H1 (cell line): ENCODE results near the gene SGK1. TPM values are rescaled to one million over a fixed set of nuclear protein-coding genes. Genes with fewer than 3 reads are reported as not detected.

Experiments
- JUND ChIP-seq: IDR thresholded peaks from 2 replicates; pipeline ENCODE4 v1.6.1; 2011; ENCODE audit warnings: mild to moderate bottlenecking, improper control_type of control experiment, low read length
- SP1 ChIP-seq: IDR thresholded peaks from 2 replicates; pipeline ENCODE4 v1.6.1; 2011; ENCODE audit warnings: low read depth, low read length
- TAF1 ChIP-seq: IDR thresholded peaks from 2 replicates; pipeline ENCODE4 v1.6.1; 2011; ENCODE audit warnings: mild to moderate bottlenecking, low read depth, low read length
- YY1 ChIP-seq: IDR thresholded peaks from 2 replicates; pipeline ENCODE4 v1.6.1; 2011; ENCODE audit warnings: low read depth, mild to moderate bottlenecking, low read length
- polyA plus RNA-seq, 7 experiments: library from polyadenylated mRNA; depleted of rRNA in 3 of 7; stranded (reverse) in 5 of 7; unstranded in 2 of 7; fragments of >200 nt in 5 of 7; fragments of 200-250 nt in 2 of 7; gene quantifications; 1 replicate in 5 of 7; 2 replicates in 1 of 7; 4 replicates in 1 of 7; pipeline versions ENCODE4 v1.2.1 to v1.2.3, GENCODE V29; 2011 to 2013; ENCODE audit warnings: missing spikeins in 2 of 7, mixed read lengths in 2 of 7
- total RNA-seq: library from RNA; stranded (reverse); fragmentation: NEBNext Ultra II Directional; extraction: Animal tissue kit (Norgen Biotek cat#: 25700); gene quantifications from 2 replicates; pipeline ENCODE4 v1.2.1, GENCODE V29; 2021

Gene SGK1
- total and polyA plus RNA-seq, 2 of the 8 experiments (the other 6 are each of a cell fraction or from before 2014, with no cell fraction given), result 14.5 to 18.4 TPM

DNA sequence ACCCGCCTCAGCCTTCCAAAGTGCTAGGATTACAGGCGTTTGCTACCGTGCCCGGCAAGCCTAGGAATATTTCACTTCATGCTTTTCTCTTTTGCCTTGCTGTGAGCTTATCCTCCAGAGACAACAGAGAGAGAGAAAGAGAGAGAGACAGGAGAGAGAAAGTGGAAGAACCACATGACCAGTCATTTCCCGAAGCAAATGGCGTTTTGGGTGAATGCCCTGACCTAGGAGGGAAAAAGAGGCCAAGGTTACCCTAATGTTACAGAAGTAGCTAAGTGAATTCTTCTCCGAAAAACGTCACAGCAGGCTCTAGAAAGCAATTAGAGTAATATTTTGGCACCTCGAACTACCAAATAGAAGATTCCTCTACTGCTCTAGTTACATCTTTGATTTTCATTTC is 9.1 kb downstream of the SGK1 start (continued):
- TF ChIP-seq YY1 (no peak), SP1 (no peak), JUND (no peak), TAF1 (no peak)
